ENCODE data around the gene COG8.
"Not testable (repeated sequence)": the region's sequence is repeated elsewhere in the genome, so short reads cannot be mapped to it uniquely, and the experiment has no call there.

COG8 gene

DNA sequence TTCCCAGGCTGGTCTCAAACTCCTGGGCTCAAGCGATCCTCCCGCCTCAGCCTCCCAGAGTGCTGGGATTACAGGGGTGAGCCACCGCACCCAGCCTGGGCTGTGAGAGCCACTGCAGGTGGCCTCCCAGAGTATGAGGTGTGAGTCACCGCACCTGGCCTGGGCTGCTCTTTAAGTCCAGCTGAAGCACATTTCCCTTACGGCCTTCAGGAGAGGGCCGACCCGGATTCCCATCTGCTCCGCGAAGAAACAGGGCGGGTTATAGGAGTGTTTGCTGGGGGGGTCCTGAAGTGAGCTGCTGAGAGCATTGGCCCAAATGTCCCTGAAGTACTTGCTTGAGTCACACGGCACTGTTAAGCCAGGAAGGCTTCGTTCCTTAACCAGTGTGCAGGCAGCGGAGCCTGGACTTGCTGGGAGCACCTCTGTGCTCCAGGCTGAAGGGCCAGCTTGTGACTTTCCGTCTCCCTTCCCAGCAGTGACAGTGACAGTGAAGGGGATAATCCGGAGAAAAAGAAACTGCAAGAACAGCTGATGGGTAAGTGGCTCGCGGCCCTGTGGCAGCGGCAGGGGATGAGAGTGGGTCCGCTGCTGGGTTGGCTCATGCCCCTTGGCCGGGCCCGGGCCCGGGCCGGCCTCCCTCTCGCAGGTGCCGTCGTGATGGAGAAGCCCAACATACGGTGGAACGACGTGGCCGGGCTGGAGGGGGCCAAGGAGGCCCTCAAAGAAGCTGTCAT is 21.0 kb downstream of the COG8 start:
- DNase-seq: no peak

DNA sequence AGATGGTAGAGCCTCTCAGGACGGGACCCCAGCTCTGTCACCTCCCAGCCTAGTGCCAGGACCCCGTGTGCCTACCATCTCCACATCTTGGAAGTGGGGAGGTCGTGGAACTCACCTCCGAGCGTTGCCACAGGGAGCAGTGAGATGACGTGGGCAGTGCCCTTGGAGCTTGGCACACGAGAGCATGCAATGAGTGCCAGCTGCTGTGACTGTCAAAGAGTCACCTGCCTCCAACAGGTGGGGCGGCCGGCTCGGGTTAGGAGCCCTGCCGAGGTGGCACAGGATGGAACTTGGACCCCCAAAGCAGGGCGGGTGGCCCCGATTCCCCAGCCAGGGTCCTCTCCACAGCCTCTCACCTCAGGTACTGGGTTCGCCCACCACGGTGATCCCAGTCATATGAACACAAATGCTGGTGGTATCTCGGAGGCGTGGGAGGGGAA is 22.7 kb downstream of the COG8 start:
- DNase-seq: no peak

DNA sequence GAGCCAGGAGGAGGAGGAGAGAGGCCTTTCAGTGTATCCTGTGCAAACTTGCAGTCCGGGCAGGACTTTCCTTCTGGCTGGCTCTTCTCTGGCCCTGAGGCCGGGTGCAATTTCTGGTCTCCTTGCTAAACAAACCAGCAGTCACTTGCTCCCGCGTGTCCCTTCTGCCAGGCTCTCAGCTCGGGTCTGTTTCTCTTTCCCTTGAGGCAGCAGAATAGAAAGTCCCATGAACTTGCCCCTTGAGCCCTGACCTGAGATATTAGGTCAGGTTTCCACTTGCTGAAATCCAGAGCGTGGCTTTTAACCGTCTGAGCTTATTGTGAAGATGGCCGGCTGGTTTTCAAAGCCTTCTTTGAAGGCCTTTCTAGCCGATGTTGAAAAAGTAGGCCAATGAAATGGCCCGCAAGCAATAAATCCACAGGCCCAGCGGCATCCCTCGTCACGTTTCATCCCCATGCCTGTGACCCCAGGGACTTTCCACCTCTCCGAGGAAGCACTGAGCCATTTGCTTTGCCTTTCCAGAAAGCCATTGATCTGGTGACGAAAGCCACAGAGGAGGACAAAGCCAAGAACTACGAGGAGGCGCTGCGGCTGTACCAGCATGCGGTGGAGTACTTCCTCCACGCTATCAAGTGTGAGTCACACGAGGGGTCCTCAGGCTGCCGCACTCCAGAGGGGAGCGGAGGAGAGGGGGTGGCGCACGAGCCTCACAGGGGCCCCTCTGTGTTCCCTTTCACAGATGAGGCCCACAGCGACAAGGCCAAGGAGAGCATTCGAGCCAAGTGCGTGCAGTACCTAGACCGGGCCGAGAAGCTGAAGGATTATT is 23.7 kb downstream of the COG8 start:
- DNase-seq: no peak

DNA sequence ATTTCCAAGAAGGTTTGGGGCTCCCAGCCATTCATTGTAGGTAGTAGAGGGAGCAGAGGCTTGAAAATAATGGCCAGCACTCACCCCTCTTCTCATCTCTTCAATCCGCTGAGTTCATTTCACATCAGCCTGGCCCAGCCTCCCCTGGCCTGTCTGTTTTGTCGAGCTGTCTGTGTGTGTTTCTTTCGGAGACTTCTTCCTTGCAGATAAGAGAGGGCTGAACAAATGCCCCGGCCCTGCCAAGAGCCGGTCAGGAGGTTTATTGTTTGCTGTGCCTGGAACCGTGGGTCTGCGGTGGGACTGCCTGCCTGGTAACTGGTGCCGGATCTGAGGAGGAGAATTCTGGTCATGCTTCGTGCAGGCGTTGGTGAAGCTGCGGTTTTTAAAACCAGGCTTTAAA is 24.8 kb downstream of the COG8 start:
- DNase-seq: no peak

DNA sequence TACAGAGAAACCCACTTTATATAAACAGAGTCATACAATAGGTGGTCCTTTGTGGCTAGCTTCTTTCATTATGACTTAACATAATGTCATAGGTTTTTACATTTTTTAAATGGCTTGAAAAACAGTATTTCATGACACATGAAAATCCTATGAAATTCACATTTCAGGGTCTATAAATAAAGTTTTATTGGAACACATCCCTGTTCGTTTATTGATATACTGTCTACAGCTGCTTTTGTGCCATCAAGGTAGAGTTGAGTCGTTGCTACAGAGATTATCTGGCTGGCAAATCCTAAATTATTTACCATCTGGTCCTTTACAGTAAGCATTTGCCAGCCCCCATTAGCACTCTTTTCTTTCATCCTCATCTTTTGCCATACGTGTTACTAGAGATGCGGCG is 25.9 kb downstream of the COG8 start:
- DNase-seq: no peak

DNA sequence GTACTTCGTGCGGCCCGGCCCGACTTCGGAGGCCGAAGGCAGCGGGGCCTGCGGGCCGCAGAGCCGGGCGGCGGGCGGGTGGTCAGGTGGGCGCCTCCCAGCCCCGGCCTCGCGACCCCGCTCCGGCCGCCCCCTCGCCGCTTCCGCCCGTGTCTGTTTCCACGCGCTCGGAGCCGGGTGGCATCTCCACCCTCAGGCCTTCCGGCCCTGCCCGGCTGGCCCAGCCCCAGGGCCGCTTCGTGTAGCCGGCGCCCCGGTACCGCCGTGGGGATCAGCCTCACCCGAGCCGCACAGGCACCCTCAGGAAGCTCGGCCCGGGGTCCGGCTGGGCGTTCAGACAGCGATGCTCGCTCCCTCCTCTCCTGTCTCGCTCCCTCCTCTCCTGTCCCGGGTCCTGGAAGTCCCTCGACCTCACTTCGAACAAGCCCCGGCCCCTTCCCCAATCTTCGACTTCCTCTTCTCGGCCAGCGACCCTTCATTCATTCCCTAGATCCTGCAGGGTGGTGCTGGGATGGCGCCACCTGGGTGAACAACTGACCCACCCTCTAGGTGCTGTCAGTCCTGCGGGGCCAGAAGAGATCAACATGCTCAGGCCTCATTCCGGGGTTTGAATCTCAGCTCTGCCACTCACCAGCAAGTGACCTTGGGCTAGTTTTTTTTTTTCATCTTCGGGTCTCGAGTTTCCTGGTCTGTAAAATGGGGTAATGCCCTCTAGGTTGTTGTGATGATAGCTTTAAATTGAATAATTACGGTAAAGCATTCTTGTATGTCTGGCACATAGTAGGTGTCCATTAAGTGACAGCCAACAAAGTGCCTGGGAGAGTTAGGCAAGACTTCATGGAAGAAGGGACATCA is 27.6 kb downstream of the COG8 start:
- DNase-seq: peak; percentile 17

DNA sequence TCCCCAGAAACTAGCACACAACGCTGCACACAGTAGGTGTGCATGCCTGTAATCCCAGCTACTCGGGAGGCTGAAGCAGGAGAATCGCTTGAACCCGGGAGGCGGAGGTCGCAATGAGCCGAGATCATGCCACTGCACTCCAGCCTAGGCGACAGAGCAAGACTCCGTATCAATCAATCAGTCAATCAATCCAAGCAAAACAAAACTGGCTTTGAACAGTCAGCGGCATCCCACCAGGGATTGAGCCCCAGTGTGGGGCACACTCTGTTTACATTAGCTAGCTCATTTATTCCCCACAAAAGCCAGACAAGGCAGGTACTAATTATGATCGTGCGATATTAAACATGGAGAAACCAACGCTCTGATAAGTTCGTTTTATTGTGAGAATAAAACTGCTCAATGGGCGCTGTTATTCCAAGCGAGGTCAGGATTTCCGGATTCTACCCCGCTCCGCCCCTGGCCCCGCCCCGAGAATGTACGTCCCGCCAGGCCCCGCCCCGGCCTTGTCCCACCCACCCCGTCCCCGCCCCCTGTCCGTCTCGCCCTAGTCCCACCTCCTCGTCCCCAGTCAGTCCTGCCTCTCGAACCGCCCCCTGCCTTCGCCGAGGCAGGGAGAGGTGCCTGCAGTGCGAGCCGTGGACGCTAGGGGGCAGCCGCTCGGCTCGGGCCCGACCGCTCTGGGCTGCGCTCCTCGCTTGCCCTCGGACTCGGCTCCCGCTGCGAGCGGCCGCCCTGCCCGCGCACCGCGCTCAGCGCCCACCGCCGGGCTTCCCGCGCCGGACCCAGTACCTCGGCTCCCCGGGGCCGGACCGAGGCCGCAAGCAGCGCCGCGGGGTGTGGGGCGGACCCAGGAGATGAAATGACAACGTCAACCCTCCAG is 28.5 kb downstream of the COG8 start, which contains the start of gene VPS4A:
TSS of gene VPS4A (plus strand) at position 698 of the 880 bp plus-strand sequence. CDS start at position 860, 162 bp downstream.
- peak; percentile 97 for DNase-seq

DNA sequence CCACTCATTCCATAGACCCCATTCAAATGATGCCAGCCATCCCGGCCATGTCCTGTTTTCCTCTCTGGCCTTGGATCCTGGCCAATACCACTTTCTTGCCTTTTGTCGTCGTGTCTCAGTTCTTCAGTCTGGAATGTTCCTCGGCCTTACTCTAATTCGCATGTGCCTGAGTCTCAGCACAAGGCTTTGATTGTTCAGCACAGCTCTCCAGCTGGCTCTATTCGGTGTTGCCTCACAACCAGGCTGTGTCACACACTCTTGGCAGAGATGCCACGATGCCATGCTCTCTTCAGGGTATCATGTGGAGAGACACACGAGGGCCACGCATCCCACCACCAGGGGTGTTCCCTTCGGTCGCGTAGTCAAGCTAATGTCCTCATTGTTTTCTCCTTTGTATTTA is 30.0 kb downstream of the COG8 start:
- DNase-seq: no peak

DNA sequence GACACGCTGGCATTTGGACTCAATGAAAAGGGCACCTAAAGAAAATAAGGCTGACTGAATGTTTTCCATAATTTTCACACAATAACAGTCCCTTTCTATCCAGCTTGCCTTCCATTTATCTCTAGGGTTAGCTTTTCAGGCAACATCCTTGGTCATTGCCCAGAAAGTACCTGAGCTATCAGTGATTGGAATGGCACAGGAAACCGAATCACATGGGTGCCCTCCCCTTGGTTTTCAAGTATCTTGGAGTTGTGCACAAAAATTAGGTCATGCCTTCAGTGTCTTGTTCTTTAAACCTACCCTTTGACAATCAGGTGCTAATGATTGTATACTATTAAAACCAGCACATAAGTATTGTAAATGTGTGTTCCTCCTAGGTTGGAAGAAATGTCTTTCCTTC is 31.5 kb downstream of the COG8 start:
- no peak for DNase-seq

DNA sequence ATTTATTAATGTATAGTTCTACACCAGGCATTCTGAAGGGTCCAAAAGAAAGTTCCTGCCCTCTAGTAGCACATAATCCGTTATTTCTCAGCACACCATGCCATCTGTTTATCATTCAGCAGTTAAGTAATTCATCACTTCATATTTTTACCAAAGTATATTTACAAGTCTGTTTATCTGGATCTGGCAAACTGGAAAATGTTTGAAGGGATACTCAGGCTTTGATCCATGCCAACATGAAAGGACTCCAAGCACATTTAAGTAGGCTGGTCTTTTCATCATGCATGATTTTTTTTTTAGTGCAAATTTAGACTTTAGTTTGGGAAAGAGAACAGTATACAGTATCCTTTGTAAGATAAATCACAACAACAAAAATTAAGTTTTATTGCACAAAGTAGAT is 32.3 kb downstream of the COG8 start:
- no peak for DNase-seq

DNA sequence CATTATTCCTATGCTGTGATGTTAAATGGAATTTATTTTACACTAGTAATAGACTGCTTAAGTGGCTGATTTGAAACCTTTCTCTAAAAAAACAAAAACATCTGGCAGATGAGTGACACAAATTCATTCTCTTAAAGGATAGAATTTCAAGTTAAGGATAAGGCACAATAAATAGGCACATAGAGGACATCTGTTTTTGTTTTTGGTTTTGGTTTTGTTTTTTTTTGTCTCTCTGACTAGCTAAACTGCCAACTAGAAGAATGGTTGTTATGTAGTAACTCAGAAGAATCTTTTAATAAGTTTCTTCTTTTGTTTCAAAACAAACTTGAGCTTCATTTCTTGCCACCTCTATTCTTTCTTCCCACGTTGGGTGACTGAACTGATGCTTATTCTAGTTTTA is 33.3 kb downstream of the COG8 start:
- DNase-seq: no peak

DNA sequence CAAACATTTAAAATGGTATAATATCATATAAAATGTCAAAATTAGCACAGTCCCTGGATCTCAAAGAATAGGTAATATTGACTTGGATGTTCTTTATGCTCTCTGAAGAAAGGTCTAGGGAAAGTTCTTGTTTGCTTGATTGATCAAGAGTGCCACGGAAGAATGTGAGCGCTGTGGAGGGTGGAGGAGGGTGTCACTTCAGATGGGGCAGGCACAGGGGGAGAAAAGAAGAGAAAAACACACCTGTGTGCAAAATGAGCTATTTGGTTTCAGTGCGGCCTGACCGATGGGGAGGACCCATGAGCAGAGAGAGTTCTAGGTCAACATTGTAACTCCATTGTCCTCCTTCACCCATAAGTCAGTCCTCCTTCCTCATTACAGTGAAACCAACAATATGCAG is 37.1 kb downstream of the COG8 start:
- no peak for DNase-seq

DNA sequence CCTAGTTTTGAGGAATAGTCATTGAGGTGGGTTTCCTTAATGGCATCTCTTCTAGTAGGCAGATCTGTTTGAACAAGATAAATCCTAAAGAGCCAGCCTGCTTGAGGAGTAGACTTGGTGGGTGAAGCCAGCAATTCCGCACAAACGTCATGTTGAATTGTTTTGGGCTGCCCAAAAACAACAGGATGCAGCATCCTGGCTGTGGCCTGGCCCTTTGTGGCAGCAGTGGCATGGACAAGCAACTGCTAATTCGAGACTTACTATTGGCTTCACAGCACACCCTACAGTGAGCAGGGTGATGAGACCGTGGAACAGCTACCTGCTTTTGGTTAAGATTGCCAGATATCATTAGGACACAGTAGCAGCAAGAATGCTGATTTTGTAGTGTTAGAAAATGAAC is 37.5 kb downstream of the COG8 start:
- DNase-seq: no peak

DNA sequence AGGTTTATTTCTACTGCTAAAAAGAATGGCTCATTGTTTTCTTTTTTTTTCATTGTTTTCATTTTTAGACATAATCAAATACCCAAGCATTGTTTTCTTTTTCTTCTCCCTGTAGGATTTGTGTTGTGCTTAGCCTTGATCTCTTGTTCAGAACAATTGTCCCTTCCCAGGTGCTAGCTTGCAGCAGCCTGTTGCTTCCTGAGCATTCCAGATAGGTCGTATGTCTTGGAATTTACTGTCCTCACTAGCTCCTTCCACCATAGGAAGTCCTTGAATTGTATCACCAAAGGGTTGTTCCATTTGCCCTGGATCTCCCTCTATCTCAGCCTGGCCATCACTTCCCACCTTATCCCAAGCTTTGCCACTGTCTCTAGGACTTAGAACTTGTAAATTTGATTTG is 38.2 kb downstream of the COG8 start:
- DNase-seq: no peak

DNA sequence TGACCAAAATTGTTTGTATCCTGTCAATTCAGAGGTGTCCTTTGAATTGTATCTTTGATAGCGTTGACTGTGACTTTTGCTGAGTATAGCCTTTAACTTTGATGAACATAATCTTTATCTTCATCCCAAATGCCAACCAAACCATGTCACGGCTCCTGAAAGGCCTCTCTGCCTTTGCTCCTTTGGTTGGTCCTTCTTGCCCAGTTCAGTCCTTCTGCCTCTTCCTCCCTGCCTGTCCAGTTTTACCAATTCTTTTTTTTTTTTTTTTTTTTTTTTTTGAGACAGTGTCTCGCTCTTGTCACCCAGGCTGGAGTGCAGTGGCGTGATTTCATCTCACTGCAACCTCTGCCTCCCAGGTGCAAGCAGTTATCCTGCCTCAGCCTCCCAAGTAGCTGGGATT is 41.1 kb downstream of the COG8 start:
- DNase-seq: no peak

DNA sequence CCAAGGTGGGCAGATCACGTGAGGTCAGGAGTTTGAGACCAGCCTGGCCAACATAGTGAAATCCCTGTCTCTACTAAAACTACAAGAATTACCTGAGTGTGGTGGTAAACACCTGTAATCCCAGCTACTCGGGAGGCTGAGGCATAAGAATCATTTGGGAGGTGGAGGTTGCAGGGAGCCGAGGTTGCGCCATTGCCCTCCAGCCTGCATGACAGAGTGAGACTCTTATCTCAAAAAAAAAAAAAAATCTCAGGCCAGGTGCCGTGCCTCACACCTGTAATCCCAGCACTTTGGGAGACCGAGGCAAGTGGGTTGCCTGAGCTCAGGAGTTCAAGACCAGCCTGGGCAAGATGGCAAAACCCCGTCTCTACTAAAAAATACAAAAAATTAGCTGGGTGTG is 42.6 kb downstream of the COG8 start:
- DNase-seq: not testable (repeated sequence)

DNA sequence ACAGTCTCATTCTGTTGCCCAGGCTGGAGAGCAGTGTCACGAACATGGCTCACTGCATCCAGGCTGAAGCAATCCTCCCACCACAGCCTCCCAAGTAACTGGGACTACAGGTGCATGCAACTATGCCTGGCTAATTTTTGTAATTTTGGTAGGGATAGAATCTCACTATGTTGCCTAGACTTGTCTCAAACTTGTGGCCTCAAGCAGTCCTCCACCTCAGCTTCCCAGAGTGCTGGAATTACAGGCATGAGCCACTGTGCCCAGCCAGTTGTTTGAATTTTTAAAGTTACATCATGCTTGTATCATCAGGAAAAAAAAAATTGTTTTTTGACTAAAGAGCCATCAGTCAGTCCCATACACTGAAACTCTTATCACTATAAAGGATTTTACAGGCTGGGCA is 45.3 kb downstream of the COG8 start:
- no peak for DNase-seq

DNA sequence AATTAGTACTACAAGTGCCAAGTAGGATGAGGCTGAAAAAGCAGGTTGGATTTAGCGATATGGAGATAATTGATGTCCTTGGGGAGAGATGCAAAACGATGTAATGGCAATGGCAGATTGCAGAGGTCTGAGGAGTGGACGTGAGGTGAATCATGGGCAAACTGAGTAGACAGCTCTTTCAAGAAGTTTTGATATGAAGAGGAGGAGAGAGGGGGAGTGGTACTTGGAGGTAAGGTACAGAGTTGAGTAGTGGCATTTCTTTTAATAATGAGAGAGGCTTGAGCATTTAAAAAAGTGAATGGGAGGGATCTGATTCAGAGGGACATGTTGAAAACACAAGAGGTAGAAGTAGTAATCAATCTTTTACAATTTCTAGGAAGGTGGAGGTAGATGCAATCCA is 46.0 kb downstream of the COG8 start:
- DNase-seq: no peak

DNA sequence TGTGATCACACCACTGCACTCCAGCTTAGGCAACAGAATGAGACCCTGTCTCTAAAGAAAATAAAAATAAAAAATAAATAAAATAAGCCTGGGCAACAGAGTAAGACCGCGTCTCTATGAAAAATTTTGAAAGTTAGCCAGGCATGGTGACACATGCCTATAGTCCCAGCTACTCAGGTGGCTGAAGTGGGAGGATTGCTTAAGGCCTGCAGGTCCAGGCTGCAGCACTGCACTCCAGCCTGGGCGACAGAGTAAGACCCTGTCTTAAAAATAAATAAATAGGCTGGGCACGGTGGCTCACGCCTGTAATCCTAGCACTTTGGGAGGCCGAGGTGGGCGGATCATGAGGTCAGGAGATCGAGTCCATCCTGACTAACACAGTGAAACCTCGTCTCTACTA is 47.7 kb downstream of the COG8 start:
- not testable (repeated sequence) for DNase-seq

DNA sequence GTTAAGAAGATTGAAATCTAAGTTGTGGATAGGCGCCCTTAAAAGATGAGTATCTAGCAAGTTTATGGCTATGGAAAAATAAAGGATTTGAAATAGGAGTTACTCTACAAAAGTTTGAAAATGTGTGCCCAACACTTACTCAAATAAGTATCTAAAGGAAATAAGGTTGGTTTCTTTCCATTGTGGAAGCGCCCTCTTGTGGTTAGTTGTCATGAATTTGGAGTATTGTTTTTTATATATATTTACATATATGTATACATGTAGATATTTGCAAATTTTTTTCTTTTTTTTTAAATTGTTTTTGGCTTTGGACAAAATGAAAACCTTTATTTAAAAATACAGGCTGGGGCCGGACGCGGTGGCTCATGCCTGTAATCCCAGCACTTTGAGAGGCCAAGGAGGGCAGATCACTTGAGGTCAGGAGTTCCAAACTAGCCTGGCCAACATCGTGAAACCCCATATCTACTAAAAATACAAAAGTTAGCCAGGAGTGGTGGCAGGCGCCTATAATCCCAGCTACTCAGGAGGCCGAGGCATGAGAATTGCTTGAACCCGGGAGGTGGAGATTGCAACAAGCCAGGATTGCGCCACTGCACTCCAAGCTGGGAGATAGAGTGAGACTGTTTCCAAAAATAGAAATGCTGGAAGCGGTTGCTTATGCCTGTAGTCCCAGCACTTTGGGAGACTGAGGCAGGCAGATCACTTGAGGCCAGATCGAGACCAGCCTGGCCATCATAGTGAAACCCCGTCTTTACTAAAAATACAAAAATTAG is 52.2 kb downstream of the COG8 start:
- peak; percentile 8 for DNase-seq

DNA sequence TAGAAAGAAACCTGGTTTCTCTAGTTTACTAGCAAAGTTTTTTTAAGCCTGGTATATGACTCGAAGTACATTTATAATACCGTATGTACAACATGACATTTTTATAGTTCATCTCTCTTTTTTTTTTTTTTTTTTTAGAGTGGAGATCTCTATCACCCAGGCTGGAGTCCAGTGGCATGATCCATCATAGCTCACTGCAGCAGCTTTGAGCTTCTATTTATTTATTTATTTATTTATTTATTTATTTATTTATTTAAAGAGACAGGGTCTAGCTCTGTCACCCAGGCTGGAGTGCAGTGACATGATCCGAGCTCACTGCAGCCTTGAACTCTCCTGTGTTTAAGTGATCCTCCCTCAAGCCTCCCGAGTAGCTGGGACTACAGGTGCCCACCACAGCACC is 54.1 kb downstream of the COG8 start:
- no peak for DNase-seq

DNA sequence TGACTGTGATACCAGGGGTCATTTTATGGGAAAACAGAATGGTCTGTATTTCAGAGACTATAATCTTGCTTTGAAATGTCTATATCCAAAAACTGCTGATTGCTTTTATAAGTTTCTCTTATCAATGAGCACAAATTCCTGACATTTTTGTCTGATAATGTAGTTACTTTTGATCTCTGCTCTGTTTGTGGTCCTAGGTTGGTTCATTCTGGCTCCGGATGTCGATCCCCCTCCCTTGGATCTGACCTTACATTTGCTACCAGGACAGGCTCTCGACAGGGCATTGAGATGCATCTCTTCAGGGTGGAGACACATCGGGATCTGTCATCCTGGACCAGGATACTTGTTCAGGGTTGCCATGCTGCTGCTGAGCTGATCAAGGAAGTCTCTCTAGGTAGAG is 55.5 kb downstream of the COG8 start:
- no peak for DNase-seq
